H9 (cell line): ENCODE measurements around the gene CD180. TPM values are rescaled to one million over a fixed set of nuclear protein-coding genes. Genes with fewer than 3 reads are reported as not detected.

ENCODE experiments used
- DNase-seq: peaks from one replicate; pipeline ENCODE4 v3.0.0-alpha.2; 2017
- H2AFZ ChIP-seq: one replicate; pipeline ENCODE4 v1.6.1; 2013; ENCODE audit warnings: mild to moderate bottlenecking, low read length, control low read depth, moderate library complexity
- H2AK5ac ChIP-seq: 2 replicates; pipeline ENCODE4 v1.6.1; 2013; ENCODE audit warnings: low read length, control low read depth, mixed read lengths; ENCODE audit not compliant: insufficient read length
- H2BK120ac ChIP-seq: one replicate; pipeline ENCODE4 v1.6.1; 2013; ENCODE audit warnings: low read depth, mild to moderate bottlenecking, low read length, control low read depth, inconsistent platforms; ENCODE audit not compliant: poor library complexity, severe bottlenecking
- H2BK12ac ChIP-seq: 2 replicates; pipeline ENCODE4 v1.6.1; 2013; ENCODE audit warnings: low read length, control low read depth, mixed read lengths, low read depth; ENCODE audit not compliant: insufficient read length
- H2BK15ac ChIP-seq: 2 replicates; pipeline ENCODE4 v1.6.1; 2013; ENCODE audit warnings: low read depth, low read length, control low read depth
- H2BK20ac ChIP-seq: one replicate; pipeline ENCODE4 v1.6.1; 2013; ENCODE audit warnings: low read depth, mild to moderate bottlenecking, low read length, control low read depth, inconsistent platforms; ENCODE audit not compliant: poor library complexity, severe bottlenecking
- H2BK5ac ChIP-seq: 2 replicates; pipeline ENCODE4 v1.6.1; 2013; ENCODE audit warnings: low read length, control low read depth, mixed read lengths; ENCODE audit not compliant: insufficient read length
- H3K14ac ChIP-seq: 2 replicates; pipeline ENCODE4 v1.6.1; 2013; ENCODE audit warnings: low read length, control low read depth; ENCODE audit not compliant: insufficient read depth
- H3K18ac ChIP-seq: 2 replicates; pipeline ENCODE4 v1.6.1; 2013; ENCODE audit warnings: low read depth, mild to moderate bottlenecking, mixed read lengths, low read length, control low read depth; ENCODE audit not compliant: insufficient read length
- H3K23ac ChIP-seq: 2 replicates; pipeline ENCODE4 v1.6.1; 2013; ENCODE audit warnings: low read length, control low read depth, mixed read lengths, low read depth; ENCODE audit not compliant: insufficient read length
- H3K23me2 ChIP-seq: 2 replicates; pipeline ENCODE4 v1.6.1; 2013; ENCODE audit warnings: low read depth, mild to moderate bottlenecking, mixed read lengths, low read length, control low read depth; ENCODE audit not compliant: insufficient read length, poor library complexity, severe bottlenecking
- H3K27ac ChIP-seq: 2 replicates; pipeline ENCODE4 v1.5.1; 2013; ENCODE audit warnings: low read length, control low read depth, mixed read lengths, low read depth; ENCODE audit not compliant: insufficient read length
- H3K27me3 ChIP-seq: 2 replicates; pipeline ENCODE4 v1.6.1; 2013; ENCODE audit warnings: low read length, control low read depth, inconsistent platforms; ENCODE audit not compliant: insufficient read depth
- H3K4ac ChIP-seq: 2 replicates; pipeline ENCODE4 v1.6.1; 2013; ENCODE audit warnings: low read depth, mild to moderate bottlenecking, control low read depth, inconsistent platforms, low read length, moderate library complexity
- H3K4me1 ChIP-seq: 2 replicates; pipeline ENCODE4 v1.6.1; 2013; ENCODE audit warnings: low read length, control low read depth, inconsistent platforms; ENCODE audit not compliant: insufficient read depth
- H3K4me2 ChIP-seq: 2 replicates; pipeline ENCODE4 v1.6.1; 2013; ENCODE audit warnings: low read length, control low read depth, mixed read lengths; ENCODE audit not compliant: insufficient read length, insufficient read depth
- H3K56ac ChIP-seq: 2 replicates; pipeline ENCODE4 v1.6.1; 2013; ENCODE audit warnings: low read depth, mild to moderate bottlenecking, mixed read lengths, low read length, control low read depth; ENCODE audit not compliant: insufficient read length
- H3K79me1 ChIP-seq: 2 replicates; pipeline ENCODE4 v1.6.1; 2013; ENCODE audit warnings: low read depth, mild to moderate bottlenecking, moderate library complexity, low read length, control low read depth, inconsistent platforms; ENCODE audit not compliant: insufficient read depth, poor library complexity, severe bottlenecking
- H3K79me2 ChIP-seq: 2 replicates; pipeline ENCODE4 v1.6.1; 2013; ENCODE audit warnings: low read length, control low read depth, inconsistent platforms; ENCODE audit not compliant: insufficient read depth
- H3K9ac ChIP-seq: 2 replicates; pipeline ENCODE4 v1.6.1; 2013; ENCODE audit warnings: low read length, control low read depth, mixed read lengths; ENCODE audit not compliant: insufficient read length; ENCODE audit errors: extremely low read depth
- H3K9me3 ChIP-seq: one replicate; pipeline ENCODE4 v1.6.1; 2013; ENCODE audit warnings: low read depth, low read length, inconsistent platforms; ENCODE audit not compliant: control insufficient read depth
- H3T11ph ChIP-seq: one replicate; pipeline ENCODE4 v1.6.1; 2013; ENCODE audit warnings: mild to moderate bottlenecking, low read length, control low read depth, inconsistent platforms
- H4K20me1 ChIP-seq: one replicate; pipeline ENCODE4 v1.6.1; 2013; ENCODE audit not compliant: control insufficient read depth, insufficient read length, insufficient read depth
- H4K5ac ChIP-seq: 2 replicates; pipeline ENCODE4 v1.6.1; 2013; ENCODE audit warnings: low read depth, mild to moderate bottlenecking, mixed read lengths, low read length, control low read depth; ENCODE audit not compliant: insufficient read length
- H4K8ac ChIP-seq: replicated peaks from 2 replicates; pipeline ENCODE4 v1.6.1; 2013; ENCODE audit warnings: low read length, control low read depth, mixed read lengths, low read depth; ENCODE audit not compliant: insufficient read length
- H4K91ac ChIP-seq: 2 replicates; pipeline ENCODE4 v1.6.1; 2013; ENCODE audit warnings: low read depth, mild to moderate bottlenecking, moderate library complexity, mixed read lengths, low read length, control low read depth; ENCODE audit not compliant: insufficient read length
- H3K27ac Mint-ChIP-seq, 3 experiments: 2 replicates in 2 of 3; 3 replicates in 1 of 3; pipeline ENCODE4 v1.8.0; 2020 to 2021; ENCODE audit warnings: mixed read lengths in 3 of 3, mild to moderate bottlenecking in 1 of 3, moderate library complexity in 1 of 3
- H3K27me3 Mint-ChIP-seq: 2 replicates; pipeline ENCODE4 v1.8.0; 2021; ENCODE audit warnings: low read depth, mild to moderate bottlenecking, moderate library complexity, mixed read lengths
- H3K36me3 Mint-ChIP-seq, 3 experiments: 2 replicates in 2 of 3; 3 replicates in 1 of 3; pipeline ENCODE4 v1.8.0; 2020 to 2021; ENCODE audit warnings: low read depth in 3 of 3, mixed read lengths in 3 of 3; ENCODE audit not compliant: insufficient read depth in 1 of 3
- H3K4me1 Mint-ChIP-seq, 2 experiments: 2 replicates each; pipeline ENCODE4 v1.8.0; 2020; ENCODE audit warnings: mixed read lengths in 2 of 2
- H3K4me3 Mint-ChIP-seq, 2 experiments: 2 replicates in 1 of 2; 3 replicates in 1 of 2; pipeline ENCODE4 v1.8.0; 2020 to 2021; ENCODE audit warnings: mild to moderate bottlenecking in 2 of 2, mixed read lengths in 2 of 2, moderate library complexity in 1 of 2
- H3K9me3 Mint-ChIP-seq, 2 experiments: 2 replicates in 1 of 2; 3 replicates in 1 of 2; pipeline ENCODE4 v1.8.0; 2020; ENCODE audit warnings: mild to moderate bottlenecking in 2 of 2, mixed read lengths in 2 of 2, moderate library complexity in 1 of 2
- CTCF ChIP-seq: fragments of 200-600 bp; sonication (generic); conservative IDR thresholded peaks from 3 replicates; pipeline ENCODE4 v1.8.0; 2021; ENCODE audit warnings: antibody characterized with exemption, mild to moderate bottlenecking
- WGBS: extraction: QIAGEN DNeasy Blood & Tissue Kit; methylation state at CpG from one replicate; pipeline ENCODE4 v1.1.7; 2013; ENCODE audit warnings: missing lambda C conversion rate, low lambda C conversion rate, mixed read lengths; ENCODE audit not compliant: insufficient read length; ENCODE audit errors: extremely low coverage; 5-methylcytosine and 5-hydroxymethylcytosine counted together
- total RNA-seq: library from RNA; stranded (reverse); gene quantifications from 2 replicates; pipeline ENCODE4 v1.2.1, GENCODE V29; 2021

The CD180 gene
- total RNA-seq, 1 experiment from 2014 or later: not detected

GRCh38 chr5:67149951-67150523, 46.6 kb downstream of the CD180 start:
- no peak overlapping the region for H3K9ac ChIP-seq
- no peak overlapping the region for H3K4me2 ChIP-seq
- H3K18ac ChIP-seq: no peak overlapping the region
- no peak overlapping the region for H2AFZ ChIP-seq
- no peak overlapping the region for H2BK12ac ChIP-seq
- no peak overlapping the region for H2BK15ac ChIP-seq
- no peak overlapping the region for H2BK5ac ChIP-seq
- H3K4me1 ChIP-seq: no peaks in the 10 kb centered on the region
- no peaks in the 10 kb centered on the region for H3K79me2 ChIP-seq
- Mint-ChIP-seq H3K27ac (no peak overlapping the region), H3K9me3 (no peaks in the 10 kb centered on the region), H3K36me3 (peaks cover 0 to 3% (median 0%) of the 10 kb centered on the region in 3 experiments; a peak in 1 of 7 replicates), H3K4me1 (peaks cover 0 to 8% of the 10 kb centered on the region in 2 experiments; a peak in 2 of 4 replicates), H3K27me3 (no peaks in the 10 kb centered on the region), H3K4me3 (no peak overlapping the region)
- no peak for DNase-seq
- H4K5ac ChIP-seq: no peak overlapping the region
- TF ChIP-seq CTCF: peak; percentile 66
- H4K8ac ChIP-seq: no peak overlapping the region
- no peak overlapping the region for H4K91ac ChIP-seq
- H4K20me1 ChIP-seq: no peaks in the 10 kb centered on the region
- no peak overlapping the region for H3K56ac ChIP-seq
- H3K27me3 ChIP-seq: no peaks in the 10 kb centered on the region
- H3K23me2 ChIP-seq: no peaks in the 10 kb centered on the region
- H3K9me3 ChIP-seq: no peaks in the 10 kb centered on the region
- no peak overlapping the region for H3K4ac ChIP-seq
- no peak overlapping the region for H3T11ph ChIP-seq
- H3K79me1 ChIP-seq: no peaks in the 10 kb centered on the region
- H3K27ac ChIP-seq: no peak overlapping the region
- no peak overlapping the region for H3K23ac ChIP-seq
- WGBS: no CpG with 5 or more reads among the region's 1 CpG
- H3K14ac ChIP-seq: no peak overlapping the region
- H2BK120ac ChIP-seq: no peak overlapping the region
- H2AK5ac ChIP-seq: no peak overlapping the region
- H2BK20ac ChIP-seq: no peak overlapping the region
